HT-29 (cell line): ENCODE results near the gene CPVL. TPM values are rescaled to one million over a fixed set of nuclear protein-coding genes. Genes with fewer than 3 reads are reported as not detected.

ENCODE experiments used
- DNase-seq: peaks from one replicate; pipeline ENCODE4 v3.0.0-alpha.2; 2015; ENCODE audit warnings: low spot score
- total RNA-seq: library from RNA; depleted of rRNA; stranded (reverse); fragments of >200 nt; shearing (Covaris generic); gene quantifications from 2 replicates; pipeline ENCODE4 v1.2.3, GENCODE V29; 2014

Gene CPVL
- total RNA-seq, 1 experiment from 2014 or later, result 1.8 TPM

DNA sequence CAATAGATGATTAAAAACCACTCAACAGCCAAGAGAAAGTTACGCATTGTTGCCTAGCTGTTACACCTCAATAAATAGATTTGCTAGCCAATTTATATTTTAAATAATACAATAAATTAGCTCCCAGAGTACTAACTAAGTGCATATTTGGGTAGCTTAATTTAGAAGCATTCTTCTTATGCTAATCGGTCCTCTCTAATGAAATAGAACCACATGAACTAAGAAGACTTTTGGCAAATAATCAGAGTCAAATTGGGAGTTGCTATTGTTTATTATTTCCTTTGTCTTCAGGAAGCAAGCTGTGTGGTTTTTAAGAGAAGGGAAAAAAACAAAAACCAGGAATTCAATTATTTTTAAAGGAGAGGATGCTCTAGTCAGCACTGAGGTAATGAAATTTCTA lies 139.2 kb downstream of the CPVL start:
- DNase-seq, result no peak

DNA sequence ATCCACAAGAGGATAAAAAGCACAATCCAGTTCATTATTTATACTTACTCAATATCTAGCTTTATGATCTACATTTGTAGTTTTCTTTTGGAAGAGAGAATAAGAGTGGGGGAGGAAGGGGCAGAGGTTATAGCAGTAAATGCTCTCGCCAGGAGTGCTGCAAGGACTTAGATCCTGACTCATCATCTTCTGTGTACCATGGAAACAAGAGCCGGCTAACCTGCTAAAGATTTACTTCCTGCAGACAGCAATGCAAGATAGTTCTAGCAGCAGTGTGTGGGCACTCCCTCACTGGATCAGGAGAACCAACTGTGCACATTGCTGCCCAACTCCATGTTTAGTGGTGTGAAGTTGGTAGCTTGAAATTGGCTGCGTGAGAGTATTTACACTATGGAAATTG lies 140.5 kb downstream of the CPVL start:
- peak; percentile 6 for DNase-seq

GRCh38 chr7:29005406-29005805 lies 140.9 kb downstream of the CPVL start:
- DNase-seq, result no peak

- DNase-seq, result no peak
These were observed 142.6 kb downstream of the CPVL start for GRCh38 chr7:29003703-29004102.

DNA sequence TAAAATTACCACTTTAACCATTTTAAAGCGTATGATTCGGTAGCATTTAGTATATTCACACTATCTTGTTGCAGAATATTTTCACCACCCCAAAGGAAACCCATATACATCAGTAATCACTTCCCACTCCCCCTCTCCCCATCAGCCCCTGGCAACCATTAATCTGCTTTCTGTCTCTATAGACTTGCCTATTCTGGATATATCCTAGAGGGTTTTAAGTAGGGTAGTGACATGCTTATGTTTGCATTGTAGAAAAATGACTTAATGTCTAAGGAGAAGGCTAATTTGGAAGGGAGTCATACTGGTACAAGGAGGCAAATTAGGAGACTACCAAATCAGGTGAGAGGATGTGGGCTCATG lies 145.6 kb downstream of the CPVL start:
- DNase-seq, result no peak

GRCh38 chr7:28999895-29000716 lies 146.2 kb downstream of the CPVL start:
- no peak for DNase-seq

DNA sequence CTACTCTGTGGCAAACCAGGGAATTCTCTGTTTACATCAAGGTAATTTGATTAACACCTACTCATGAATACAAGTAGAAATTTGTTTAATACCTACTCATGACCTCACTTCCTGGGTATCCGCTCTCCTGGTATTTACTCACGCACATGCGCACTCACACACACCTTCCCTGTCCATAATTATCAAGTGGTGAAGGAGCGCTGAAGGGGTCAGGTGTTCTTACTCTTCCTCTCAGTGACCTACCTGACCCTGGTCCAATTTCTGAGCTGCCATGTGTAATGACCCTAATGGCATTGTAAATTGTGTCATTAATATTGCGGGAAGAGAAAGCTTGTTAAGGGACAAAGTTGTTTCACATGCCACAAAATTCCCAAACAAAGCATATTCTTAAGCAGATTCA lies 146.9 kb downstream of the CPVL start:
- DNase-seq, result no peak

- no peak for DNase-seq
These were observed 148.2 kb downstream of the CPVL start for GRCh38 chr7:28998105-28998504.

- DNase-seq, result no peak
These were observed 149.5 kb downstream of the CPVL start for GRCh38 chr7:28996836-28997235.

GRCh38 chr7:28993371-28993770 lies 153.0 kb downstream of the CPVL start:
- DNase-seq, result no peak

DNA sequence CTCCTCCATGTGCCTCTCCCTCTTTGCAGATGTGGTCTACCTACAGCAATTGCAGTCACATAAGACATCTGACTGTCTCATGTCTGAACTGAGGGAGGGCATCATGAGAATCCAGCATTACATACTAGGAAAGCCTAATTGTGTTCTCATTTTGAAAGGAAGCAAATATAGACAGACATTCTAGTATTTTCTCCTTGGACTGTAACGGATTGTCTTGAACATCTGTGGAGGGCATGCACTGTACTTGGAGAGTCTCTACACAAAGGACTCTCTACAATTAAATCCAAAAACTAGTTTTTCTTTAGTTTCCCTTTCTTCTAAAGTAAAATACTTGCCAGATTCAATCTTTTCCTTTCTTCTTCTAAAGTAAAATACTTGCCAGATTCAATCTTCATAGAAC lies 153.5 kb downstream of the CPVL start:
- no peak for DNase-seq

- DNase-seq, result no peak
These were observed 156.0 kb downstream of the CPVL start for GRCh38 chr7:28990200-28990960.

DNA sequence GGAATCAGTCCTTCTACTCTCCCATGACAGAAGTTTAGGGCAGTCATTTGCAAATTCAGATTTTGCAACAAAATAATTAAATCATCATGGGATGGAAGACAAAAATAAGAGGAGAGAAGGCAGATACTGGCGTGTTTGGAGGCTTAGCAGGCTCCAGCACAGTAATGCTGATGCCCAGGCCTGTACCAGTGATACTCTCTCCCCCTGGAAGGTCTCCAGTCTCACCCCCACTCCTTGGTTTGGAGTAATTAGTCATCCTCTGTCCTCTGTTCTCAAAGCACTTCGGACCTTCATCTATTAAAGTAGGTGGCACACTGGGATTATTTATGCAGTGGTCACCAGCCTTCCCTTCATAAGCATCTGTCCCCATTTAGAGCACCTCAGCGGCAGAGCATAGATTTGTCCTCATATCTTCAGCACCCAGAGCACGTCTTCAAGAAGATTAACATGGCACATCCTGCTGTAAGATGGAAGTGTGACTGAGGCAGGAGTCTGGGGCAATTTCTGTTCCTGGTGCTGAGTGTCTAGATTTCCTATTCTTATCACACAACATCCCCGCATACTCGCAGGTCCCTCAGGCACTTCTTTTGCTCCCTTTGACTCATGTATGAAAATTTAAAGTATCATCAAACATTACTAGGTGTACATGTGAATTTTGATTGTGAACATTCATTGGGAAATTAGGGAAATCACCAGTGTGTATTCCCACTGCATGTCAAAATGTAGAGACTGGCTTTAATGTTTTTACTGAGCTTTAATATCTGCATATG lies 156.9 kb downstream of the CPVL start:
- DNase-seq, result no peak

DNA sequence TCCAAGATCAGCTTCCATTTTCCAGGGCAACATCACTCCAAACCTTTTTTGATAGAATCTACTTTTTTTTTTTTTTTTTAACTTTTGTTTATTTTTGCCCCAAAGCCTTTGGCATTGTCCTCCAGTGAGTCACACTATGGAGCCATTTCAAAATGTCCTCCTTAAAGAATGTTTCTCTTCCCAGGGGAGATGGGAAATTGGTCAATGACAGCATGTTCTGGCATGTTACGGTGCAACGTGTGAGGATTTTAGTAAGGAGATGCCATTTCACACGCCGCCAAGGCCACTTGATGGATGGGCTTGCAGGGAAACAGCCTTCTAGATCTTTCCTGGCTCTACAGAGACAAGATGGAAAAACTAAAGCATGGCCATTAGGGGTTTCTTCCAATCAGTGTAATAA lies 157.5 kb downstream of the CPVL start:
- DNase-seq, result no peak

- DNase-seq, result no peak
These were observed 158.2 kb downstream of the CPVL start for GRCh38 chr7:28988091-28988490.

- no peak for DNase-seq
These were observed 159.6 kb downstream of the CPVL start for GRCh38 chr7:28986765-28987110.

- DNase-seq, result no peak
These were observed 160.1 kb downstream of the CPVL start for GRCh38 chr7:28986028-28986764.

DNA sequence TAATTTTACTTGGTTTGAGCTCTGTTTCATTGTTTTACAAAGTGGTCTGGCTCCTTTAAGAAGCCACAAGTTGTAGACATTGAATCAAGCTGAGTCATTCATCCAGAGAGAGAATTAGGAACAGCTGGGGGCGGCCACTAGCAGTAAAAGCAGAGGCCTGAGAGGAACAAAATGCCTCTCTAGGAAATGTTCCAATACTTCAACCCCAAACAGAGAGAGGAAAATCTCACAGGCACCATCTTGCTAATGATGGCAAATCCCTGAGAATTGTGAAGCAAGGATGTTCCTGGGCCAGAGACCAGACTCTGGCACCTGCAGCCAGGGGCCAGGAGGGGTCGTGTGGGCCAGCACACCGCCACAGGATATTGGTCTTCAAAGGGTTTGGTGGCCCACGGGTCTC lies 161.7 kb downstream of the CPVL start:
- peak; percentile 8 for DNase-seq

DNA sequence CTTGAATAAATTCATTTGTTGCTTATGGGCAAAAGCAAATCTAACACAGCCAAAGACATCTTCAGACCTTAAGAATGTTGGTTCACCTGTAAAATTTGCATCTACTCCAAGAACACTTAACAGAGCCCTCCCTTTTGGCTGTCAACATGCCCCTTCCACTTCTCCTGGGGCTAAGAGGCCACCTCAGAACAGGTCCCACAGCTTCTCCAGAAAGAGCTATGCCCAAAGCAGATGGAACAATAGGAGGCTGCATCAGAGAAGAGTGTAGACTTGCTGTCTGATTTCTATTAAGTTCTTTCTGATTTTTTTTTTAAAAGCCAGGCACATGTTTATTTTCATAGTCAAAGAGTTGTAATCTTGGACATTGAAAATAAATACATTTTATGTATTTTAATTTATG lies 162.1 kb downstream of the CPVL start:
- no peak for DNase-seq

- no peak for DNase-seq
These were observed 162.7 kb downstream of the CPVL start for GRCh38 chr7:28983396-28984190.

DNA sequence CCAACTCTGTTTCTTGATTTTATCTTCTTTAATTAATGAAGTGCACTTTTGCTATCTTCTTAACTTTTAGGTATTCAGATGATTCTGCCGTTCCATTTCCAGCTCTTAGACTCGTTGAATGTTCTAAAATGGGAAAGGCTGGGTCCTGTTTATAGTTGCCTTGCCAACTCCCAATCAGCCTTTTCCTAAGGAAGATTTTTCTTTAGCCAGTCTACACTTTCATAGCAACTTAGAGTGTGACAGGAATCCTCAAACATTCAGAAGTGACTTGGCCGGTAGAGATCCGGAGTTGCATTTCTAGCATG lies 165.2 kb downstream of the CPVL start:
- DNase-seq, result no peak
